GM06990 (cell line): Measurements from ENCODE around the gene MEI4.

ENCODE experiments used
- DNase-seq: peaks from one replicate; pipeline ENCODE4 v3.0.0-alpha.2; 2011; ENCODE audit not compliant: insufficient read length; ENCODE audit errors: extremely low read depth
- H3K27me3 ChIP-seq: replicated peaks from 2 replicates; pipeline ENCODE4 v1.6.0; 2011; ENCODE audit warnings: low read length; ENCODE audit not compliant: control insufficient read depth, insufficient read depth
- H3K36me3 ChIP-seq: 2 replicates; pipeline ENCODE4 v1.5.1; 2011; ENCODE audit warnings: low read length; ENCODE audit not compliant: control insufficient read depth, insufficient read depth
- H3K4me3 ChIP-seq: replicated peaks from 2 replicates; pipeline ENCODE4 v1.5.1; 2011; ENCODE audit warnings: low read depth, mild to moderate bottlenecking, control low read depth, low read length
- TF ChIP-seq, protein P1 (sequence below): IDR thresholded peaks from 2 replicates; pipeline ENCODE4 v1.5.1; 2011; ENCODE audit warnings: low read length, control low read depth, mild to moderate bottlenecking, inconsistent platforms; ENCODE audit not compliant: insufficient read depth, poor library complexity, severe bottlenecking

The MEI4 gene

DNA sequence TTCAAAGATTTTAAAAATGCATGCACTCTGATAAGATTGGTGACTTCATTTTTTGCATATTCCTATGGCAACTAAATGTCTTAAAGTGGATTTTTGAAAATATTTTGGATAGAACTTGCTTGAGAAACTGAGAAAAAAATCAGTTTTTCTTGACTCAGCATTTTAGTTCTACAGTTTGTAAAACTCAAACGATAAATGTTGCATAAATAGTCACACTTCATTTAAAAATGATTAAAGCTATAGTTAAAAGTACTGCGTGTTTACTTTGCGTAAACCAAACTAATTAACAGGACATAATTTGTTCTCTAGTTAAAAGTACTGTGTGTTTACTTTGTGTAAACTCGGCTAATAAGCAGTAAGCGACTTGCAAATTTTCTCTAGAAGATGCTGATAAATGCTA lies 28.3 kb upstream of the MEI4 start:
- TF ChIP-seq, protein P1, sequence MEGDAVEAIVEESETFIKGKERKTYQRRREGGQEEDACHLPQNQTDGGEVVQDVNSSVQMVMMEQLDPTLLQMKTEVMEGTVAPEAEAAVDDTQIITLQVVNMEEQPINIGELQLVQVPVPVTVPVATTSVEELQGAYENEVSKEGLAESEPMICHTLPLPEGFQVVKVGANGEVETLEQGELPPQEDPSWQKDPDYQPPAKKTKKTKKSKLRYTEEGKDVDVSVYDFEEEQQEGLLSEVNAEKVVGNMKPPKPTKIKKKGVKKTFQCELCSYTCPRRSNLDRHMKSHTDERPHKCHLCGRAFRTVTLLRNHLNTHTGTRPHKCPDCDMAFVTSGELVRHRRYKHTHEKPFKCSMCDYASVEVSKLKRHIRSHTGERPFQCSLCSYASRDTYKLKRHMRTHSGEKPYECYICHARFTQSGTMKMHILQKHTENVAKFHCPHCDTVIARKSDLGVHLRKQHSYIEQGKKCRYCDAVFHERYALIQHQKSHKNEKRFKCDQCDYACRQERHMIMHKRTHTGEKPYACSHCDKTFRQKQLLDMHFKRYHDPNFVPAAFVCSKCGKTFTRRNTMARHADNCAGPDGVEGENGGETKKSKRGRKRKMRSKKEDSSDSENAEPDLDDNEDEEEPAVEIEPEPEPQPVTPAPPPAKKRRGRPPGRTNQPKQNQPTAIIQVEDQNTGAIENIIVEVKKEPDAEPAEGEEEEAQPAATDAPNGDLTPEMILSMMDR = no peak
- no peaks in the 10 kb centered on the region for H3K27me3 ChIP-seq
- H3K4me3 ChIP-seq = no peak overlapping the region
- DNase-seq = no peak
- no peaks in the 10 kb centered on the region for H3K36me3 ChIP-seq

DNA sequence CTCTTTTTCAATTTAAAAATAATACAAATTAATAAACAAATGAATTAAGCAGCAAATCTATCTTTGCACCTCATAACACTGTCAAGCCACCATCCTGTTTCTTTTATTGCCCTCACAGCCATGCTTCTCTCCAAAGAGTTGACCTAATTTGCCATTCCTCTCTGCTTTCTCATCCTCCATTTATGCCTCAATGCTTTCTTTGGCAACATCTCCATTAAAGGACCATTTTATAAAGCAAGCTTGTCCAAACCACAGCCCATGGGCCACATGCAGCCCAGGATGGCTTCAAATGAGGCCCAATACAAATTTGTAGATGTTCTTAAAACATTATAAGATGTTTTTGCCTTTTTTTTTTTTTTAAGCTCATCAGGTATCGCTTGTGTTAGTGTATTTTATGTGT lies 26.4 kb upstream of the MEI4 start:
- DNase-seq = no peak
- H3K36me3 ChIP-seq = no peaks in the 10 kb centered on the region
- TF ChIP-seq, protein P1 = no peak
- H3K4me3 ChIP-seq = no peak overlapping the region
- H3K27me3 ChIP-seq = no peaks in the 10 kb centered on the region

DNA sequence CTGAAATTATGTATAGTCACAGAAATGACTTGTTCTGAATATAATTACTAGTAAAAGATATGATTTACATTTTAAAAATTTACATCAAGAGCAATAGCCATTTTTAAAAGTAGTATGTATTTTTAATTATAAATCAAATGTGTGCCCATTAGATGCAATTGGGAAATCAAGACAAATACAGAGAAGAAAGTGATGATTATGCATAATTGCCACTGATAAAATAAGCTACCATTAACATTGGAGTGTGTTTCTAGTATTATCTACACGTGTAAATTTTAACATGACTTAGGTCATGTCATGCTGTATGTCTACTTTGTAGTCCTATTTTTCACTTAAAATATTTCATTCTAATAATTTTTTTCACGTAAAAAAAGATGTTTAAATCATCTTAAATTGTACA lies 22.8 kb upstream of the MEI4 start:
- Histone ChIP-seq H3K27me3 (no peaks in the 10 kb centered on the region), H3K36me3 (no peaks in the 10 kb centered on the region), H3K4me3 (no peak overlapping the region)
- TF ChIP-seq, protein P1 = no peak
- DNase-seq = no peak

DNA sequence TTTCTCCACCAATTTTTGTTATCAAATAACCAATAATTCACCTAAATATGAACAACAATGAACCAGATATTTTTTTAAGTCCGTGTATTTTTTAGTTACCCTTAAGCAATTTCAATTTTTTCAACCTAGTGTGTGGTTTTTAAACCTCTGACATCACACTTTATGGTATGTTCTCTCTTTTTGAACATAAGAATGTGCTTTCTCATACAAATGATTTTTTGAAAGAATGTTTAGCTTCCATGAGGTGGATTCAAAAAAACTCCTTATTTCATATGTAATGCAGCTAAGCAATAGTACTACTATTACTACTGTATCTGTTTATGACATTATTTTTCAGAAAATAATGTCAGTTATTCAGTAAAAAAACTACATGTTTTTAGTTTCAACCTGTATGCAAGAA lies 19.4 kb upstream of the MEI4 start:
- no peak for DNase-seq
- TF ChIP-seq, protein P1 = no peak
- no peak overlapping the region for H3K4me3 ChIP-seq
- H3K36me3 ChIP-seq = no peaks in the 10 kb centered on the region
- no peaks in the 10 kb centered on the region for H3K27me3 ChIP-seq

DNA sequence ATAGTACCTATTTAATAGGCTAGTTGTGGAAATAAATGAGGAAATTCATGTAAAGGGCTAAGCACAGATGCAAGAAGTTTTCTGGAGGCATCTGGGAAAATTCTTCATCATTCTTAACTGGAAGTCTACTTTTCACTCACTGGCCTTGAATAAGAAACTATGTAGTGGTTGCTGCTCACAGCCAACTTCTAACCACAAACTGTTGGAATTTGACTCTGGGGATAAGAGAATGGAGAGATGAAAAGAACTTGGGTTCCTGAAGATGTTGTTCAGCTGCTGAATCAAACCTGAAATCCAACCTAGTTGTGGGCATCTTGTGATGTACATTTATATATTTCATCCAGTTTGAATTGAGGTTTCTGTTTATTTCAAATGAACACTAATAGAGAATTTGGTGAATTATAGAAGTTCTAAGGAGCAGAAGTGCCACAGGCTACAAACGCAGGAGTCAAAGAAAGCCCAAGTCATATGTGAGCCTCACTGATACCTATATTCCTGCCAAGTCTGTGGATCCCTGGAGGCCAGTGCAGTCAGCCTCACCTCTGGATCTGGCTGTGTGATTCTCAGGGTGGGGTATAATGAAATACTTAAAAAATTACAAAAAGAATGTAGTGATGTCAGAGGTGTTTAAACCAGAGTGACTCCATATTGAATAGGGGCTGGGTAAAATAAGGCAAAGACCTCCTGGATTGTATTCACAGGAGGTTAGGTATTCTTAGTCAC lies 18.7 kb upstream of the MEI4 start:
- Histone ChIP-seq H3K36me3 (no peaks in the 10 kb centered on the region), H3K27me3 (no peaks in the 10 kb centered on the region), H3K4me3 (no peak overlapping the region)
- TF ChIP-seq, protein P1 = no peak
- DNase-seq = no peak

DNA sequence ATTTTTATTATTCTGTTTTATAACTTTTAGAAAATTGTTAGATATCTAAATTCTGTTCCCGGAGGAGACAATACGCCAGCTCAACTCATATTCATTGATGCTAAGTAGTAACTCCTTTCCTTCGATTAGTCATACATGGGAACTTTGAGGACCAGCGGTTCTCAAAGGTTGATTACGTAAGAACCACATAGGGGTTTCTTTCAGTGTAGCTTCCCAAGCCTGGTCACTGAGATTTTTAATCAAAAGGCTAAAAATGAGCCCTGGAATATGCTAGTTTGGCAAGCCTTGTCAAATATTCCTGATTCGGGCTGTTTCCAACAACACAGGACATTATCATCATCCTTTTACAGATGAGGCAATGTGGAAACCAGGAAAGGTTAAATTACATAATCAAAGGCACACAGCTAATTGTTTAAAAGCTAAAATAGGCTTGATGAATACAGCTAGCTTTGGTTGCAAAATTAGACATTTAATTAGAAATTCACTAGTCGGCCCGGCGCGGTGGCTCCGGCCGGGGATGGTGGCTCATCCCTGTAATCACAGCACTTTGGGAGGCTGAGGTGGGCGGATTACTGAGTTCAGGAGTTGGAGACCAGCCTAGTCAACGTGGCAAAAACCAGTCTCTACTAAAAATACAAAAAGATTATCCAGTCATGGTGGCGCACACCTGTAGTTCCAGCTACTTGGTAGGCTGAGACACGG lies 14.6 kb upstream of the MEI4 start:
- no peak for DNase-seq
- H3K27me3 ChIP-seq = no peaks in the 10 kb centered on the region
- TF ChIP-seq, protein P1 = no peak
- no peaks in the 10 kb centered on the region for H3K36me3 ChIP-seq
- no peak overlapping the region for H3K4me3 ChIP-seq
